Thoracic aorta (tissue), 2 donors: ENCODE results near the gene ANKRD53. TPM values are rescaled to one million over a fixed set of nuclear protein-coding genes. Genes with fewer than 3 reads are reported as not detected.
"Not testable (repeated sequence)": the region's sequence is repeated elsewhere in the genome, so short reads cannot be mapped to it uniquely, and the experiment has no call there.

Experiments used
- ATAC-seq: fragments of 150-250 bp; one replicate; pipeline ENCODE4 v1.8.0; 2017; ENCODE audit warnings: low read depth; ENCODE audit not compliant: insufficient number of reproducible peaks, low FRiP score
- DNase-seq: peaks from one replicate; pipeline ENCODE4 v3.0.0-alpha.2; 2020; ENCODE audit warnings: low spot score
- H3K27ac ChIP-seq, 2 donors: fragments of 200-600 bp; sonication (generic); 1 replicate in 1 of 2; 2 replicates in 1 of 2; pipeline ENCODE4 v1.5.1; 2016; ENCODE audit warnings: mild to moderate bottlenecking in 2 of 2, moderate library complexity in 2 of 2
- H3K27me3 ChIP-seq: fragments of 200-600 bp; sonication (generic); replicated peaks from 2 replicates; pipeline ENCODE4 v1.6.0; 2016; ENCODE audit warnings: mild to moderate bottlenecking; ENCODE audit not compliant: insufficient read depth
- H3K36me3 ChIP-seq: fragments of 200-600 bp; sonication (generic); one replicate; pipeline ENCODE4 v1.5.1; 2016
- H3K4me1 ChIP-seq, 2 donors: fragments of 200-600 bp; sonication (generic); 1 replicate in 1 of 2; 2 replicates in 1 of 2; pipeline versions ENCODE4 v1.5.1 to v1.6.0; 2016; ENCODE audit warnings: low read depth in 2 of 2, mild to moderate bottlenecking in 1 of 2; ENCODE audit not compliant: control insufficient read depth in 1 of 2
- H3K4me3 ChIP-seq: fragments of 200-600 bp; sonication (generic); 2 replicates; pipeline ENCODE4 v1.5.1; 2016; ENCODE audit warnings: mild to moderate bottlenecking
- H3K9me3 ChIP-seq: fragments of 200-600 bp; sonication (generic); 2 replicates; pipeline ENCODE4 v1.5.1; 2016
- total RNA-seq, 2 donors: library from RNA; depleted of rRNA; stranded (reverse); fragments of >200 nt; gene quantifications; one replicate each; pipeline versions ENCODE4 v1.1.0 to v1.2.3, GENCODE V29; 2016
- TF ChIP-seq, protein P1 (sequence below): fragments of 200-600 bp; sonication (generic); IDR thresholded peaks from one replicate; pipeline ENCODE4 v1.5.1; 2019; ENCODE audit warnings: antibody characterized with exemption

ANKRD53 gene
- total RNA-seq, 2 donors from 2014 or later: 0.49 to 4.6 TPM

DNA sequence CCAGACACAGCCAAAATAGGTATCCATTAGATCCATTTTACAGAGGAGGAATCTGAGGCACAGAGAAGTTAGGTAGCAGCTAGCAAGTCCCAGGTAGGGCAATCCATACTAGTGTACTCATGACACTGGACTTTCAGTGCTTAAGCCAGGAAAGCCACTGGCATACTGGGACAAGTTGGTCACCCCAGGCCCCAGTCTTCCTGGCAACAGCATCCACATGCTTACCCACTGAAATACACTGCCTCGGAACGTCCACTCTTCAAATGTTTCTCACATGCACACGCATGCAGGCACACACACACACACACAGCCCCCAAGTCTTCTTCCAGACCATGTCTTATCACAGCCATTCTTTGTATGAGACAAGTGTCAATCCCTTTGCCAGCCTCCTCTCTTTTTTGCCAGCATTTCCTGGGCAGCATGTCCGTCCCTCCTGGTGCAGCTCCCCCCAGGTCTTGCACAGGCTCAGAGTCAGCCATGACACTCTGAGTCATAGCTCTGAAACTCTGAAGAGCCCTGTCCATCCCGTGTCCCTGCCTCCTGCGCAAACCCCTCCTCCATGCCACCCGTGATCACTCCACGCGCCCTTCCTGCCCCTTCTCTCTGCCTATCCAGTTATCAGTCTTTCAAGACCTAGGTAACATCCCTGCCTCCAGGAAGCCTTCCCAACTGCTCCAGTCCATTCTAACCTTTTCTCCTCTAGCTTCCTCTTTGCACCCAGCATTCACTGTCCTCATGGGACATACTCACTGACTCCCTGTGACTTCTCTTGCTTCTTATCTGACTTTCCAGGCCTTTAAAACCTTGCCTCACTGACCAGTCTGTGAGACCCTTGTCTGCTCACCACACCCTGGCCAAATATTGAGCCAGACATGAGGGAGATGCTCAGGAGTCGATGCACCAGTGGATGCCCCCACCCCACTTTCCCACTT is 27.1 kb downstream of the ANKRD53 start:
- Histone ChIP-seq H3K36me3 (no peaks in the 10 kb centered on the region), H3K27me3 (no peaks in the 10 kb centered on the region), H3K4me3 (no peak overlapping the region), H3K4me1 (peaks cover 0 to 7% of the 10 kb centered on the region in 2 donors), H3K27ac (no peak overlapping the region), H3K9me3 (no peaks in the 10 kb centered on the region)
- DNase-seq (no peak), ATAC-seq (no peak)
- TF ChIP-seq, protein P1, sequence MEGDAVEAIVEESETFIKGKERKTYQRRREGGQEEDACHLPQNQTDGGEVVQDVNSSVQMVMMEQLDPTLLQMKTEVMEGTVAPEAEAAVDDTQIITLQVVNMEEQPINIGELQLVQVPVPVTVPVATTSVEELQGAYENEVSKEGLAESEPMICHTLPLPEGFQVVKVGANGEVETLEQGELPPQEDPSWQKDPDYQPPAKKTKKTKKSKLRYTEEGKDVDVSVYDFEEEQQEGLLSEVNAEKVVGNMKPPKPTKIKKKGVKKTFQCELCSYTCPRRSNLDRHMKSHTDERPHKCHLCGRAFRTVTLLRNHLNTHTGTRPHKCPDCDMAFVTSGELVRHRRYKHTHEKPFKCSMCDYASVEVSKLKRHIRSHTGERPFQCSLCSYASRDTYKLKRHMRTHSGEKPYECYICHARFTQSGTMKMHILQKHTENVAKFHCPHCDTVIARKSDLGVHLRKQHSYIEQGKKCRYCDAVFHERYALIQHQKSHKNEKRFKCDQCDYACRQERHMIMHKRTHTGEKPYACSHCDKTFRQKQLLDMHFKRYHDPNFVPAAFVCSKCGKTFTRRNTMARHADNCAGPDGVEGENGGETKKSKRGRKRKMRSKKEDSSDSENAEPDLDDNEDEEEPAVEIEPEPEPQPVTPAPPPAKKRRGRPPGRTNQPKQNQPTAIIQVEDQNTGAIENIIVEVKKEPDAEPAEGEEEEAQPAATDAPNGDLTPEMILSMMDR: no peak

DNA sequence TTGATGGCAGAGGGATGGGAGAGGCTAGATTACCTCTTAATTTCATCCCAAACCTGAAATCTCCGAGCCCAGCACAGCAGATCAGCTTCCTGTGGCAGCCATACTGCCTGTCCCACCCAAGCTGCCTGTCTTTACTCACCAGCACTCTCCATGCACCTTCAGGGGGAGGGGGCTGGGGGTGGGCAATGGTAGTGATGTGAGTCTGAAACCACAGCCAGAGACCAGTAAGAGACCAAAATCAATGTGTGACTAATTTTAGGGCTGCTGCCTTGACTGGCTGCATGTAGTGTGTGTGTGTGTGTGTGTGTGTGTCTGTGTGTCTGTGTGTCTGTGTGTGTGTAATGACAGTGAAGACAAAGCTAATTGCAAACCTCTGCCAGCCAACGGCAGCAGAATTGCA is 27.9 kb downstream of the ANKRD53 start:
- peaks cover 0 to under 1% of the 10 kb centered on the region in 2 donors for H3K4me1 ChIP-seq
- no peaks in the 10 kb centered on the region for H3K36me3 ChIP-seq
- TF ChIP-seq, protein P1: no peak
- ATAC-seq: no peak
- no peak overlapping the region for H3K4me3 ChIP-seq
- no peaks in the 10 kb centered on the region for H3K9me3 ChIP-seq
- no peak for DNase-seq
- no peaks in the 10 kb centered on the region for H3K27me3 ChIP-seq
- H3K27ac ChIP-seq: no peak overlapping the region

DNA sequence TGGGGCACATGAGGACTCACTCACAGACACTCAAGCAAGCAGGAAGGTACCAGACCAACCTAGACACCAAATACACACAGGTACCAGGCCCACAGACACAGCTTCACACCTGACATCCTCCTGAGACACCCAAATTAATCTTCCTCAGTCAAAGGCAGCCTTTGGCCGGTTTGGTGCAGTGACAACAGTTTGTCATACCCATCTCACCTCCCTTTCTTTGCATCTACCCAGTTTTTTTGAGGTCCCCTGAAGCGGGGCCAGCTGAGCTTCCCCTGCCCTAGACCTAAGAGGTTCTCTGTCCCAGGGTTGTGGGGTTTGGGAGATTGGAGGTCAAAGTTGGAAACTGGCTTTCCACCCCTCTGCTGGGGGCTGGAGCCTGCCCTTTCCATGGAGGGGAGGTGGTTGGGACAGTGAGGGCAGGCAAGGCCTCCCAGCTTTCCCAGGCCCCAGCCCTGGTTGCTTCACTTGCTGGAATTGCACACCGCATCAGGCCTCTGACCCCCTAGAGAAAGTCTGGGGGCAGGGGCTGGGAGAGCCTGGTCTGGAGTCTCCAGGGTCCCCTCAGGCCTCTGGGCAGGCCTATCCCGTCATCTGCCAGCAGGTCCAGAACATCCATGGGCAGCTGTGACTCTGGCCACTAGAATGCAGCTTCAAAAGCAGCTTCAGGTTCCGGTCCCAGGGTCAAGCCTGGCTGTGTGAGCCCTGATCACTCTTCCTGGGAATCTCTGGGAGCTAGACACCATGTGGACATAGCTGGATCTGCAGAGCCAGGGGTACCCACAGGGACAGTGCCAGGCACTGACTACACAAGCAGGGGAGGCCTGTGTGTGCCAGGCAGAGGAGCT is 28.7 kb downstream of the ANKRD53 start:
- H3K36me3 ChIP-seq: no peaks in the 10 kb centered on the region
- TF ChIP-seq, protein P1: no peak
- ATAC-seq (no peak), DNase-seq (no peak)
- H3K27ac ChIP-seq: no peak overlapping the region
- no peaks in the 10 kb centered on the region for H3K4me1 ChIP-seq
- no peaks in the 10 kb centered on the region for H3K27me3 ChIP-seq
- H3K4me3 ChIP-seq: no peak overlapping the region
- H3K9me3 ChIP-seq: no peaks in the 10 kb centered on the region

DNA sequence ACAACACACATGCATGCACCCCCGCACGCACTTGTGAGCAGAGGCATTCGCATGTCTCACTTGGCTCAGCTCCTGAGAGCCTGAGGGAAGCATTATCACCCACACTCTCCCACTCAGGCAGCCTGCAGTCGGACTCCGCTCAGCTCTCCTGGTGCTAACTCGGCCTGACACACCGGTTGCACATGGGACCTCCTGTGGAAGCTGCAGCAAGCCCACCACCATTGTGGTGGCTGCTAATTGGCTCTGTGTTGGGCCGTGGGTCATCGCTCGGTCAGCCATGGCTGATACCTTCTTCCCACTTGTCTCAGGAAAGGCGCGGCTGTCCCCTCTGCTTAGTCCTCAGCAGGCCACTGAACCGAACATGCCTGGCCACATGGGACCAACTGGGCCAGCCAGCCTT is 29.9 kb downstream of the ANKRD53 start:
- no peaks in the 10 kb centered on the region for H3K27me3 ChIP-seq
- H3K36me3 ChIP-seq: no peaks in the 10 kb centered on the region
- H3K4me1 ChIP-seq: no peaks in the 10 kb centered on the region
- DNase-seq (no peak), ATAC-seq (no peak)
- no peaks in the 10 kb centered on the region for H3K9me3 ChIP-seq
- TF ChIP-seq, protein P1: no peak
- H3K27ac ChIP-seq: no peak overlapping the region
- H3K4me3 ChIP-seq: no peak overlapping the region

DNA sequence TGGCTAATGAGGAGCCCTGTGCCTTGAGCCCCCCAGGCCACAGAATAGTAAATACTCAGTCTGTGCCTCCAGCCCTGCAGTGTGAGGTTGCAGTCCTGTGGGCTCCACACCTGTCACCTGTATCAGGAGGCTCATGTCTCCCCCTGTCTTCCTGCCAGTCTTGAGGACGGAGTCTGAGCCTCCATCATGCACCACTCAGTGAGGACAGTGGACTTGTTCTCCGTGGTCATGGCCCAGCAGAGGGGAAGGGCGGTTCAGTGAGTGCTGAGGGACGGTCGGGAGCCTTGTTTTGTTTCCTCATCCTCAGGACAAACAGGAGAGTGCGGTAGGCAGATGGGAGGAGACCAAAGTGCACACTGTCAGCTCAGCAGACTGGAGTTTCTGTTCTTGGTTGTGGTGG is 33.4 kb downstream of the ANKRD53 start:
- not testable (repeated sequence) for DNase-seq, H3K27me3 ChIP-seq, H3K4me1 ChIP-seq, ATAC-seq, H3K4me3 ChIP-seq, H3K27ac ChIP-seq, H3K9me3 ChIP-seq, H3K36me3 ChIP-seq
